WERI-Rb-1 (cell line): ENCODE results near the gene GAB1.

Experiments
- DNase-seq: peaks from one replicate; pipeline ENCODE4 v3.0.0-alpha.2; 2020
- H3K27ac ChIP-seq: fragments of 250-450 bp; sonication (Bioruptor Pico); 2 replicates; pipeline ENCODE4 v1.5.1; 2020; ENCODE audit warnings: mild to moderate bottlenecking, moderate library complexity
- H3K27me3 ChIP-seq: fragments of 250-450 bp; sonication (Bioruptor Pico); 2 replicates; pipeline ENCODE4 v1.5.1; 2021; ENCODE audit warnings: mild to moderate bottlenecking, low read depth, moderate library complexity; ENCODE audit not compliant: insufficient read depth, severe bottlenecking
- H3K36me3 ChIP-seq: fragments of 250-450 bp; sonication (Bioruptor Pico); 2 replicates; pipeline ENCODE4 v1.5.1; 2020; ENCODE audit warnings: mild to moderate bottlenecking, moderate library complexity
- H3K4me3 ChIP-seq: 2 replicates; pipeline ENCODE4 v1.5.1; 2011; ENCODE audit warnings: low read depth, mild to moderate bottlenecking, control low read depth, low read length
- H3K9me3 ChIP-seq: fragments of 250-450 bp; sonication (Bioruptor Pico); 2 replicates; pipeline ENCODE4 v1.5.1; 2021; ENCODE audit warnings: mild to moderate bottlenecking, moderate library complexity; ENCODE audit not compliant: severe bottlenecking
- CTCF ChIP-seq: IDR thresholded peaks from 2 replicates; pipeline ENCODE4 v1.5.1; 2011; ENCODE audit warnings: low read depth, mild to moderate bottlenecking, control low read depth, inconsistent platforms, low read length

The GAB1 gene

GRCh38 chr4:143307531-143307930, 29.1 kb upstream of the GAB1 start:
- Histone ChIP-seq H3K36me3 (no peaks in the 10 kb centered on the region), H3K27ac (no peak overlapping the region), H3K4me3 (no peak overlapping the region), H3K9me3 (no peaks in the 10 kb centered on the region), H3K27me3 (no peaks in the 10 kb centered on the region)
- no peak for TF ChIP-seq CTCF
- no peak for DNase-seq

- no peaks in the 10 kb centered on the region for H3K27me3 ChIP-seq
- H3K36me3 ChIP-seq: no peaks in the 10 kb centered on the region
- no peak overlapping the region for H3K4me3 ChIP-seq
- TF ChIP-seq CTCF: no peak
- no peak for DNase-seq
- H3K9me3 ChIP-seq: no peaks in the 10 kb centered on the region
- no peak overlapping the region for H3K27ac ChIP-seq
These were observed 28.3 kb upstream of the GAB1 start for GRCh38 chr4:143308377-143308776.

- DNase-seq: no peak
- Histone ChIP-seq H3K27me3 (no peaks in the 10 kb centered on the region), H3K4me3 (no peak overlapping the region), H3K9me3 (no peaks in the 10 kb centered on the region), H3K27ac (no peak overlapping the region), H3K36me3 (no peaks in the 10 kb centered on the region)
- TF ChIP-seq CTCF: no peak
These were observed 24.8 kb upstream of the GAB1 start for GRCh38 chr4:143311924-143312323.

GRCh38 chr4:143313521-143313920, 23.2 kb upstream of the GAB1 start:
- DNase-seq: no peak
- no peak overlapping the region for H3K4me3 ChIP-seq
- no peaks in the 10 kb centered on the region for H3K36me3 ChIP-seq
- no peaks in the 10 kb centered on the region for H3K27me3 ChIP-seq
- TF ChIP-seq CTCF: no peak
- no peak overlapping the region for H3K27ac ChIP-seq
- H3K9me3 ChIP-seq: no peaks in the 10 kb centered on the region

- TF ChIP-seq CTCF: no peak
- H3K36me3 ChIP-seq: no peaks in the 10 kb centered on the region
- no peak overlapping the region for H3K4me3 ChIP-seq
- no peak overlapping the region for H3K27ac ChIP-seq
- no peaks in the 10 kb centered on the region for H3K27me3 ChIP-seq
- no peaks in the 10 kb centered on the region for H3K9me3 ChIP-seq
- DNase-seq: no peak
These were observed 22.7 kb upstream of the GAB1 start for GRCh38 chr4:143313996-143314395.

- Histone ChIP-seq H3K36me3 (no peaks in the 10 kb centered on the region), H3K27me3 (no peaks in the 10 kb centered on the region), H3K9me3 (no peaks in the 10 kb centered on the region), H3K4me3 (no peak overlapping the region), H3K27ac (no peak overlapping the region)
- TF ChIP-seq CTCF: no peak
- no peak for DNase-seq
These were observed 16.6 kb upstream of the GAB1 start for GRCh38 chr4:143320113-143320512.
